B cell (primary cell): Measurements from ENCODE around the gene CDYL2. TPM values are rescaled to one million over a fixed set of nuclear protein-coding genes. Genes with fewer than 3 reads are reported as not detected.

ENCODE experiments used
- ATAC-seq: fragments of 200-7000 bp; cut with Tn5 transposase; one replicate; pipeline ENCODE4 v1.10.0; 2021; ENCODE audit warnings: low read depth, mild to moderate bottlenecking, moderate number of reproducible peaks, moderate library complexity
- CTCF ChIA-PET: fragments of 350-600 bp; sonication (Branson Sonifier 250); formaldehyde crosslinking; loops from one replicate; lab custom pipeline; 2021; ENCODE audit warnings: antibody characterized with exemption, inconsistent platforms; lab: Charles Lee
- POLR2A ChIA-PET: fragments of 350-600 bp; sonication (Branson Sonifier 250); formaldehyde crosslinking; loops from one replicate; lab custom pipeline; 2021; ENCODE audit warnings: antibody characterized with exemption; lab: Charles Lee
- DNase-seq: peaks from one replicate; pipeline ENCODE4 v3.0.0; 2013
- H2AFZ ChIP-seq: 2 replicates; pipeline ENCODE4 v1.6.1; 2012; ENCODE audit warnings: mild to moderate bottlenecking, low read depth, low read length; ENCODE audit not compliant: insufficient read depth, poor library complexity, severe bottlenecking
- H3K27ac ChIP-seq, 2 donors: 1 replicate in 1 of 2; 2 replicates in 1 of 2; pipeline ENCODE4 v1.5.1; 2012 to 2013; ENCODE audit warnings: low read length in 2 of 2, mild to moderate bottlenecking in 2 of 2, moderate library complexity in 1 of 2
- H3K27me3 ChIP-seq, 4 experiments: fragments of 200-600 bp in 1 of 4; sonication (generic) in 1 of 4; replicated peaks in 1 of 4; 1 replicate in 2 of 4; 2 replicates in 2 of 4; pipeline versions ENCODE4 v1.6.1 to v1.7.0; 2013 to 2016; ENCODE audit warnings: low read length in 3 of 4, mild to moderate bottlenecking in 2 of 4, mixed read lengths in 1 of 4, moderate library complexity in 1 of 4; ENCODE audit not compliant: insufficient read depth in 4 of 4, control insufficient read depth in 3 of 4; ENCODE audit errors: control extremely low read depth in 1 of 4
- H3K36me3 ChIP-seq, 2 experiments: replicated peaks in 1 of 2; 1 replicate in 1 of 2; 2 replicates in 1 of 2; pipeline versions ENCODE4 v1.6.1 to v1.7.1; 2013; ENCODE audit warnings: low read length in 1 of 2; ENCODE audit not compliant: insufficient read depth in 2 of 2, control insufficient read depth in 1 of 2; ENCODE audit errors: control extremely low read depth in 1 of 2, extremely low read depth in 1 of 2
- H3K4me1 ChIP-seq, 2 donors: fragments of 200-600 bp in 1 of 2; sonication (generic) in 1 of 2; 1 replicate in 1 of 2; 2 replicates in 1 of 2; pipeline versions ENCODE4 v1.5.1 to v1.6.1; 2013 to 2017; ENCODE audit warnings: low read length in 2 of 2; ENCODE audit not compliant: control insufficient read depth in 2 of 2, insufficient read depth in 2 of 2
- H3K4me2 ChIP-seq: replicated peaks from 2 replicates; pipeline ENCODE3; 2012; ENCODE audit warnings: mild to moderate bottlenecking, low read depth, low read length; ENCODE audit not compliant: poor library complexity, severe bottlenecking
- H3K4me3 ChIP-seq, 5 experiments: fragments of 200-600 bp in 1 of 5; sonication (generic) in 1 of 5; 1 replicate in 3 of 5; 2 replicates in 2 of 5; pipeline versions ENCODE4 v1.5.1 to v1.7.0; 2011 to 2016; ENCODE audit warnings: low read length in 4 of 5, mild to moderate bottlenecking in 4 of 5, low read depth in 2 of 5, control low read depth in 1 of 5, moderate library complexity in 1 of 5; ENCODE audit not compliant: insufficient read depth in 1 of 5; ENCODE audit errors: control extremely low read depth in 1 of 5, extremely low read depth in 1 of 5
- H3K79me2 ChIP-seq: fragments of 200-600 bp; sonication (generic); one replicate; pipeline ENCODE4 v1.6.0; 2016; ENCODE audit warnings: low read length; ENCODE audit not compliant: control insufficient read depth, insufficient read depth
- H3K9ac ChIP-seq: fragments of 200-600 bp; sonication (generic); 2 replicates; pipeline ENCODE4 v1.6.1; 2017; ENCODE audit warnings: mild to moderate bottlenecking, low read length, moderate library complexity
- H3K9me3 ChIP-seq, 3 donors: one replicate each; pipeline versions ENCODE4 v1.6.1 to v1.7.1; 2013; ENCODE audit warnings: low read length in 2 of 3; ENCODE audit not compliant: control insufficient read depth in 2 of 3, insufficient read depth in 1 of 3; ENCODE audit errors: control extremely low read depth in 1 of 3
- H4K20me1 ChIP-seq: 2 replicates; pipeline ENCODE4 v1.6.0; 2012; ENCODE audit warnings: mild to moderate bottlenecking, low read length; ENCODE audit not compliant: insufficient read depth, control insufficient read depth, poor library complexity, severe bottlenecking
- H3K27ac Mint-ChIP-seq: one replicate; pipeline ENCODE4 v1.8.0; 2021; ENCODE audit warnings: mixed read lengths
- H3K27me3 Mint-ChIP-seq: one replicate; pipeline ENCODE4 v1.8.0; 2021; ENCODE audit warnings: mixed read lengths
- H3K4me1 Mint-ChIP-seq: one replicate; pipeline ENCODE4 v1.8.0; 2021; ENCODE audit warnings: mixed read lengths
- H3K4me3 Mint-ChIP-seq: one replicate; pipeline ENCODE4 v1.8.0; 2021; ENCODE audit warnings: mixed read lengths
- H3K9me3 Mint-ChIP-seq: one replicate; pipeline ENCODE4 v1.8.0; 2022; ENCODE audit warnings: mixed read lengths; ENCODE audit not compliant: insufficient read depth
- EZH2 ChIP-seq: IDR thresholded peaks from 2 replicates; pipeline ENCODE4 v1.6.1; 2012; ENCODE audit warnings: borderline replicate concordance, low read depth, mild to moderate bottlenecking, moderate library complexity, low read length; ENCODE audit not compliant: insufficient read depth, poor library complexity, severe bottlenecking
- WGBS: methylation state at CpG from one replicate; pipeline ENCODE4 v1.1.5; 2013; ENCODE audit warnings: missing lambda C conversion rate; ENCODE audit not compliant: insufficient coverage; 5-methylcytosine and 5-hydroxymethylcytosine counted together
- intact Hi-C: fragments of 100-400 bp; cut with micrococcal nuclease; formaldehyde crosslinking; loops from one replicate; pipeline ENCODE4 v1.10.0; 2022
- polyA plus RNA-seq: library from polyadenylated mRNA; depleted of rRNA; stranded (reverse); fragments of >200 nt; gene quantifications from 2 replicates; pipeline ENCODE4 v1.2.3, GENCODE V29; 2012
- total RNA-seq, 2 donors: library from RNA; stranded (reverse); fragments of 120-200 nt in 1 of 2; gene quantifications; 1 replicate in 1 of 2; 2 replicates in 1 of 2; pipeline versions ENCODE4 v1.2.3 to v1.2.4, GENCODE V29; 2013 to 2022
- TF ChIP-seq, protein P1 (sequence below): fragments of 200-600 bp; IDR thresholded peaks from one replicate; pipeline ENCODE4 v1.8.0; 2022; ENCODE audit warnings: antibody characterized with exemption, mild to moderate bottlenecking

The CDYL2 gene
- total and polyA plus RNA-seq, 2 donors (not counting 1 experiment from before 2014, with no cell fraction given) = 0.66 to 6.6 TPM

DNA sequence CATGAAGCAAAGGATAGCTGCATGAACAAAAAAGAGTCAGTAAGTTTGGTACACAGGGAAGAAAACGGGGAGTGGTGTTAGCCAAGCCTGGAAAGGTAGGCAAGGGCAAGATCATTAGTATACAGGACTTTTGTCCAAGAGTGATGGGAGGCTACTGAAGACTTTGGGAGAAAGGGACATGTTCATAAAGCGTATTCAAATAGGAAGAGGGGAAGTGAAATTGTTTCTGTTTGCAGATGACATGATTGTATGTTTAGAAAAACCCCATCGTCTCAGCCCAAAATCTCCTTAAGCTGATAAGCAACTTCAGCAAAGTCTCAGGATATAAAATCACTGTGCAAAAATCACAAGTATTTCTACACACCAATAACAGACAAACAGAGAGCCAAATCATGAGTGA lies 19.4 kb downstream of the CDYL2 start:
- Histone ChIP-seq H3K27ac (no peak overlapping the region), H3K79me2 (no peaks in the 10 kb centered on the region), H3K9ac (no peak overlapping the region), H3K9me3 (peaks cover 0 to 5% (median 4%) of the 10 kb centered on the region in 3 donors), H3K36me3 (no peaks in the 10 kb centered on the region), H3K27me3 (no peaks in the 10 kb centered on the region), H3K4me1 (no peaks in the 10 kb centered on the region), H4K20me1 (no peaks in the 10 kb centered on the region), H3K4me2 (no peak overlapping the region), H3K4me3 (no peak overlapping the region), H2AFZ (no peak overlapping the region)
- no peak overlapping the region for H3K4me3 Mint-ChIP-seq
- DNase-seq (no peak), ATAC-seq (no peak)
- no peak overlapping the region for H3K27ac Mint-ChIP-seq
- no peak for TF ChIP-seq EZH2
- TF ChIP-seq, protein P1, sequence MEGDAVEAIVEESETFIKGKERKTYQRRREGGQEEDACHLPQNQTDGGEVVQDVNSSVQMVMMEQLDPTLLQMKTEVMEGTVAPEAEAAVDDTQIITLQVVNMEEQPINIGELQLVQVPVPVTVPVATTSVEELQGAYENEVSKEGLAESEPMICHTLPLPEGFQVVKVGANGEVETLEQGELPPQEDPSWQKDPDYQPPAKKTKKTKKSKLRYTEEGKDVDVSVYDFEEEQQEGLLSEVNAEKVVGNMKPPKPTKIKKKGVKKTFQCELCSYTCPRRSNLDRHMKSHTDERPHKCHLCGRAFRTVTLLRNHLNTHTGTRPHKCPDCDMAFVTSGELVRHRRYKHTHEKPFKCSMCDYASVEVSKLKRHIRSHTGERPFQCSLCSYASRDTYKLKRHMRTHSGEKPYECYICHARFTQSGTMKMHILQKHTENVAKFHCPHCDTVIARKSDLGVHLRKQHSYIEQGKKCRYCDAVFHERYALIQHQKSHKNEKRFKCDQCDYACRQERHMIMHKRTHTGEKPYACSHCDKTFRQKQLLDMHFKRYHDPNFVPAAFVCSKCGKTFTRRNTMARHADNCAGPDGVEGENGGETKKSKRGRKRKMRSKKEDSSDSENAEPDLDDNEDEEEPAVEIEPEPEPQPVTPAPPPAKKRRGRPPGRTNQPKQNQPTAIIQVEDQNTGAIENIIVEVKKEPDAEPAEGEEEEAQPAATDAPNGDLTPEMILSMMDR = no peak
- ChIA-PET CTCF (no interaction called here), POLR2A (no interaction called here)
- H3K9me3 Mint-ChIP-seq = peaks cover 11% of the 10 kb centered on the region
- 96% methylated on average over 2 of the region's 3 CpGs for WGBS
- H3K27me3 Mint-ChIP-seq = no peaks in the 10 kb centered on the region
- H3K4me1 Mint-ChIP-seq = peaks cover 7% of the 10 kb centered on the region
- intact Hi-C loops = no loop called here

GRCh38 chr16:80778703-80779102 lies 25.7 kb downstream of the CDYL2 start:
- Histone ChIP-seq H3K9ac (no peak overlapping the region), H3K4me2 (no peak overlapping the region)
- ATAC-seq = no peak

More at GRCh38 chr16:80778703-80779102, 25.7 kb downstream of the CDYL2 start:
- Histone ChIP-seq H3K27me3 (no peaks in the 10 kb centered on the region), H3K79me2 (no peaks in the 10 kb centered on the region), H2AFZ (no peak overlapping the region), H3K4me3 (no peak overlapping the region), H3K9me3 (peaks cover 0 to 5% (median 4%) of the 10 kb centered on the region in 3 donors), H3K27ac (no peak overlapping the region), H4K20me1 (no peaks in the 10 kb centered on the region), H3K4me1 (no peaks in the 10 kb centered on the region), H3K36me3 (no peaks in the 10 kb centered on the region)
- no peak for DNase-seq
- intact Hi-C loops = no loop called here
- TF ChIP-seq, protein P1 = no peak
- no peak for TF ChIP-seq EZH2
- Mint-ChIP-seq H3K27ac (no peak overlapping the region), H3K27me3 (no peaks in the 10 kb centered on the region), H3K4me1 (no peaks in the 10 kb centered on the region), H3K4me3 (no peak overlapping the region), H3K9me3 (peaks cover 11% of the 10 kb centered on the region)
- WGBS = no CpG with 5 or more reads among the region's 2 CpGs
- ChIA-PET CTCF (no interaction called here), POLR2A (no interaction called here)
